Cardiac fibroblast (primary cell): ENCODE measurements around the gene LEKR1.
"Not testable (repeated sequence)": the region's sequence is repeated elsewhere in the genome, so short reads cannot be mapped to it uniquely, and the experiment has no call there.

Experiments used
- DNase-seq, 2 donors: peaks; one replicate each; pipeline versions ENCODE4 v3.0.0 to v3.0.0-alpha.2; 2010; ENCODE audit warnings: low read depth in 2 of 2
- H3K4me3 ChIP-seq, 2 donors: replicated peaks in 1 of 2; 1 replicate in 1 of 2; 2 replicates in 1 of 2; pipeline ENCODE4 v1.5.1; 2011; ENCODE audit warnings: low read depth in 2 of 2, low read length in 2 of 2, mild to moderate bottlenecking in 2 of 2, moderate library complexity in 1 of 2
- CTCF ChIP-seq: IDR thresholded peaks from one replicate; pipeline ENCODE4 v1.5.1; 2011; ENCODE audit warnings: low read depth, mild to moderate bottlenecking, low read length, inconsistent platforms

Gene LEKR1

GRCh38 chr3:156860873-156861272 is 34.7 kb downstream of the LEKR1 start:
- no peak for TF ChIP-seq CTCF
- DNase-seq: no peak
- H3K4me3 ChIP-seq: no peak overlapping the region

- peak in 1 of 2 donors; percentile 9 for DNase-seq
Observed at GRCh38 chr3:156862338-156862737, 36.2 kb downstream of the LEKR1 start.

GRCh38 chr3:156865732-156866131 is 39.6 kb downstream of the LEKR1 start:
- peak; percentile 26 to 43 for DNase-seq
- no peak overlapping the region for H3K4me3 ChIP-seq
- TF ChIP-seq CTCF: no peak

More at GRCh38 chr3:156862338-156862737, 36.2 kb downstream of the LEKR1 start:
- H3K4me3 ChIP-seq: no peak overlapping the region
- no peak for TF ChIP-seq CTCF

GRCh38 chr3:156867174-156867573 is 41.0 kb downstream of the LEKR1 start:
- DNase-seq: no peak
- no peak for TF ChIP-seq CTCF
- no peak overlapping the region for H3K4me3 ChIP-seq

- no peak for DNase-seq
- H3K4me3 ChIP-seq: no peak overlapping the region
- no peak for TF ChIP-seq CTCF
Observed at GRCh38 chr3:156867920-156868319, 41.8 kb downstream of the LEKR1 start.

- TF ChIP-seq CTCF: no peak
- H3K4me3 ChIP-seq: no peak overlapping the region
- DNase-seq: no peak
Observed at GRCh38 chr3:156873906-156874305, 47.8 kb downstream of the LEKR1 start.

GRCh38 chr3:156879491-156879890 is 53.3 kb downstream of the LEKR1 start:
- not testable (repeated sequence) for H3K4me3 ChIP-seq, DNase-seq

GRCh38 chr3:156885761-156886160 is 59.6 kb downstream of the LEKR1 start:
- DNase-seq: no peak
- TF ChIP-seq CTCF: no peak
- no peak overlapping the region for H3K4me3 ChIP-seq
